Gastroesophageal sphincter (tissue), 4 donors: ENCODE data around the gene ULK1. TPM values are rescaled to one million over a fixed set of nuclear protein-coding genes. Genes with fewer than 3 reads are reported as not detected.

Source experiments
- ATAC-seq: fragments of 150-250 bp; one replicate; pipeline ENCODE4 v1.9.1; 2016; ENCODE audit warnings: mild to moderate bottlenecking, moderate library complexity
- H3K27ac ChIP-seq, 4 donors: fragments of 200-600 bp; sonication (generic) in 3 of 4; 1 replicate in 3 of 4; 2 replicates in 1 of 4; pipeline ENCODE4 v1.5.1; 2016 to 2019
- H3K27me3 ChIP-seq: fragments of 200-600 bp; sonication (generic); one replicate; pipeline ENCODE4 v1.5.1; 2019
- H3K36me3 ChIP-seq, 2 donors: fragments of 200-600 bp; sonication (generic); one replicate each; pipeline ENCODE4 v1.5.1; 2019; ENCODE audit warnings: control low read depth in 1 of 2
- H3K4me1 ChIP-seq, 3 donors: fragments of 200-600 bp; sonication (generic); 1 replicate in 2 of 3; 2 replicates in 1 of 3; pipeline ENCODE4 v1.5.1; 2016 to 2019; ENCODE audit warnings: control low read depth in 2 of 3
- H3K4me3 ChIP-seq, 2 donors: fragments of 200-600 bp; sonication (generic); one replicate each; pipeline ENCODE4 v1.5.1; 2019; ENCODE audit warnings: mild to moderate bottlenecking in 1 of 2, moderate library complexity in 1 of 2
- H3K9me3 ChIP-seq, 3 donors: fragments of 200-600 bp; sonication (generic); one replicate each; pipeline ENCODE4 v1.5.1; 2017 to 2019; ENCODE audit warnings: control low read depth in 2 of 3
- EP300 ChIP-seq: sonication (generic); formaldehyde crosslinking; IDR thresholded peaks from one replicate; pipeline ENCODE4 v1.6.1; 2017; ENCODE audit warnings: antibody characterized with exemption, mild to moderate bottlenecking
- POLR2A ChIP-seq, 2 donors: fragments of 450-650 bp; IDR thresholded peaks; one replicate each; pipeline ENCODE4 v1.6.1; 2017; ENCODE audit warnings: antibody characterized with exemption in 2 of 2, mild to moderate bottlenecking in 2 of 2, moderate library complexity in 1 of 2
- POLR2AphosphoS5 ChIP-seq: sonication (generic); formaldehyde crosslinking; IDR thresholded peaks from one replicate; pipeline ENCODE4 v1.6.1; 2017; ENCODE audit warnings: antibody characterized with exemption
- WGBS, 2 donors: methylation state at CpG; one replicate each; pipeline ENCODE4 v1.1.5; 2018; ENCODE audit warnings: low coverage in 1 of 2; 5-methylcytosine and 5-hydroxymethylcytosine counted together
- small RNA-seq, 4 donors: library from RNA; depleted of rRNA; stranded (forward); fragments of <200 nt; gene quantifications; one replicate each; pipeline ENCODE3, GENCODE V24; 2016
- total RNA-seq, 4 donors: library from RNA; depleted of rRNA; stranded (reverse); fragments of >200 nt; gene quantifications; one replicate each; pipeline ENCODE4 v1.1.0, GENCODE V29; 2016
- TF ChIP-seq, protein P1 (sequence below), 4 experiments: fragments of 200-600 bp in 2 of 4; fragments of 450-650 bp in 2 of 4; sonication (generic) in 1 of 4; IDR thresholded peaks; one replicate each; pipeline ENCODE4 v1.5.1; 2017 to 2019; ENCODE audit warnings: antibody characterized with exemption in 4 of 4, mild to moderate bottlenecking in 2 of 4, moderate library complexity in 2 of 4

Gene ULK1
- total RNA-seq, 4 donors from 2014 or later: 10.0 to 34.2 (median 21.8) TPM

DNA sequence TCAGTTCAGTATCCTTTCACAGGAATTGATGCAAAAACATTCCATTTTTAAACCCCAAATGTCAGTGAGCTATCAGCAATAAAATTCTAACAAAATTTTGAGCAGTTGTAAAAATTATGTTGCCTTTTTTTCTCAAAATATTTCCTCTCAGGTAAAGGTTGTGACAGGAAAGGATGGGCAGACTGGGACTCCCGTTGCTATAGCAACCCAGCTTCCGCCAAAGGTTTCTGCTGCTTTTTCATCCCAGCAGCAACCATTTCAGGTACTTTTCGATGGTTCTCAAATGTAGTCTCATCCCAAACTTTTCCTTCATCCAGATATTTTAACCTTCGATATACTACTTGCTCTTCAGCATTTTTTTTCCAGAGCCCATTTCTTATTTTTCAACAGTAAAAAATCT is 69.0 kb downstream of the ULK1 start:
- peaks cover 0 to 47% (median 5%) of the 10 kb centered on the region in 3 donors for H3K4me1 ChIP-seq
- no peak overlapping the region for H3K27ac ChIP-seq
- TF ChIP-seq POLR2A (IDR thresholded peaks at IDR 0.05): no peak
- no peak for TF ChIP-seq EP300
- TF ChIP-seq POLR2AphosphoS5: no peak
- TF ChIP-seq, protein P1, sequence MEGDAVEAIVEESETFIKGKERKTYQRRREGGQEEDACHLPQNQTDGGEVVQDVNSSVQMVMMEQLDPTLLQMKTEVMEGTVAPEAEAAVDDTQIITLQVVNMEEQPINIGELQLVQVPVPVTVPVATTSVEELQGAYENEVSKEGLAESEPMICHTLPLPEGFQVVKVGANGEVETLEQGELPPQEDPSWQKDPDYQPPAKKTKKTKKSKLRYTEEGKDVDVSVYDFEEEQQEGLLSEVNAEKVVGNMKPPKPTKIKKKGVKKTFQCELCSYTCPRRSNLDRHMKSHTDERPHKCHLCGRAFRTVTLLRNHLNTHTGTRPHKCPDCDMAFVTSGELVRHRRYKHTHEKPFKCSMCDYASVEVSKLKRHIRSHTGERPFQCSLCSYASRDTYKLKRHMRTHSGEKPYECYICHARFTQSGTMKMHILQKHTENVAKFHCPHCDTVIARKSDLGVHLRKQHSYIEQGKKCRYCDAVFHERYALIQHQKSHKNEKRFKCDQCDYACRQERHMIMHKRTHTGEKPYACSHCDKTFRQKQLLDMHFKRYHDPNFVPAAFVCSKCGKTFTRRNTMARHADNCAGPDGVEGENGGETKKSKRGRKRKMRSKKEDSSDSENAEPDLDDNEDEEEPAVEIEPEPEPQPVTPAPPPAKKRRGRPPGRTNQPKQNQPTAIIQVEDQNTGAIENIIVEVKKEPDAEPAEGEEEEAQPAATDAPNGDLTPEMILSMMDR (IDR thresholded peaks at IDR 0.05): no peak
- H3K4me3 ChIP-seq: no peak overlapping the region
- H3K36me3 ChIP-seq: peaks cover 0 to 26% of the 10 kb centered on the region in 2 donors
- H3K27me3 ChIP-seq: no peaks in the 10 kb centered on the region
- 77 to 86% methylated on average over 3 to 4 of the region's 4 CpGs for WGBS, 2 donors
- no peak for ATAC-seq
- no peaks in the 10 kb centered on the region for H3K9me3 ChIP-seq

DNA sequence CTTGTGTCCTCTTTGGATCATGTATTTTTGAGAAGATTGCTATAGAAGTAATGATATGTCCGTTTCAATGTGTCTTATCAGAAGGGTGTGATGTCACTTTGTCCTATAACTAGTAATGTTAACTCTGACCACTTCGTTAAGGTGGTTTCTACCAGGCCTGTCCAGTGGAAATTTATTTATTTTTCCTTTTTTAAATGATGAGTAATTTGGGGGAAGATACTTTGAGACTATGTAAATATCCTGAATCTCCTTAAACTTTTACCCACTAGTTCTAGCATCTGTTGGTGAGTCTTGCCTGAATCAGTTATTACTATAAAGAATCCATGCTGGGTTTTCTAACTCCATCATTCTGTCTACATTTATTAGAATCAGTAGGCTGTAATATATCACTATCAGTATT is 70.7 kb downstream of the ULK1 start:
- Histone ChIP-seq H3K36me3 (peaks cover 0 to 24% of the 10 kb centered on the region in 2 donors), H3K9me3 (no peaks in the 10 kb centered on the region), H3K4me1 (peaks cover 0 to 36% (median 0%) of the 10 kb centered on the region in 3 donors), H3K4me3 (no peak overlapping the region), H3K27me3 (no peaks in the 10 kb centered on the region), H3K27ac (no peak overlapping the region)
- no peak for ATAC-seq
- WGBS, 2 donors: 78 to 83% methylated on average over 2 of the region's 2 CpGs
- TF ChIP-seq POLR2A (IDR thresholded peaks at IDR 0.05) (no peak), EP300 (no peak), POLR2AphosphoS5 (no peak)
- TF ChIP-seq, protein P1 (IDR thresholded peaks at IDR 0.05): no peak

DNA sequence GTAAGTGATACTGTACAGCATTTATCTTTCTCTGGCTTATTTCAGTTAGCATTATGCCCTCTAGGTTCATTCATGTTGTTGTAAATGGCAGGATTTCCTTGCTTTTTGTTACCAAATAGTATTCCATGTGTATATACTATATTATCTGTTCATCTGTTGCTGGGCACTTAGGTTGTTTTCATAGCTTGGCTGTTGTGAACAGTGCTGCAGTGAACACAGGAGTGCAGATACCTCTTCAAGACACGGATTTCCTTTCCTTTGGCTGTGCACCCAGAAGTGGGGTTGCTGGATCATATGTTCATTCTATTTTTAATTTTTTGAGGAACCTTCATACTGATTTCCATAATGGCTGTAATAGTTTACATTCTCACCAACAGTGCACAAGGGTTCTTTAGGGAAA is 76.8 kb downstream of the ULK1 start:
- H3K36me3 ChIP-seq: peaks cover 0 to 6% of the 10 kb centered on the region in 2 donors
- H3K4me1 ChIP-seq: peaks cover 0 to 24% (median 0%) of the 10 kb centered on the region in 3 donors
- 22 to 31% methylated on average over 1 of the region's 1 CpG for WGBS, 2 donors
- TF ChIP-seq, protein P1 (IDR thresholded peaks at IDR 0.05): no peak
- TF ChIP-seq POLR2A (IDR thresholded peaks at IDR 0.05): no peak
- no peak for TF ChIP-seq POLR2AphosphoS5
- no peak for TF ChIP-seq EP300
- no peak for ATAC-seq
- no peaks in the 10 kb centered on the region for H3K27me3 ChIP-seq
- no peak overlapping the region for H3K4me3 ChIP-seq
- H3K9me3 ChIP-seq: no peaks in the 10 kb centered on the region
- H3K27ac ChIP-seq: no peak overlapping the region

Small RNAs within 50 kb of the gene (small RNA-seq; reads per million reads assigned to genes)
- gene AC131009.3: 0 reads per million in 4 donors

Other genes with a start within 250 kb of the ULK1 start
- 10 to 100 TPM; 22.4 to 50.4 (median 32.5) TPM for gene SFSWAP, start 183.5 kb upstream of the ULK1 start, total RNA-seq
- gene MMP17, start 66.2 kb upstream of the ULK1 start, total RNA-seq: 1 to 10 TPM; 2.0 to 7.0 (median 4.5) TPM
- 10 to 100 TPM in 2 of 4 donors, 1 to 10 TPM in 2; 7.2 to 28.2 (median 13.1) TPM for gene PUS1, start 34.7 kb downstream of the ULK1 start, total RNA-seq
- 10 to 100 TPM; 12.6 to 28.0 (median 22.8) TPM for gene EP400, start 55.3 kb downstream of the ULK1 start, total RNA-seq
- 10 to 100 TPM in 3 of 4 donors, 1 to 10 TPM in 1; 4.8 to 14.7 (median 11.7) TPM for gene DDX51, start 249.7 kb downstream of the ULK1 start, total RNA-seq
- 10 to 100 TPM in 2 of 4 donors, 1 to 10 TPM in 2; 7.5 to 13.4 (median 9.5) TPM for gene NOC4L, start 249.8 kb downstream of the ULK1 start, total RNA-seq